WERI-Rb-1 (cell line): ENCODE measurements around the gene GDPD3.

ENCODE experiments used
- DNase-seq: peaks from one replicate; pipeline ENCODE4 v3.0.0-alpha.2; 2020
- H3K27ac ChIP-seq: fragments of 250-450 bp; sonication (Bioruptor Pico); 2 replicates; pipeline ENCODE4 v1.5.1; 2020; ENCODE audit warnings: mild to moderate bottlenecking, moderate library complexity
- H3K27me3 ChIP-seq: fragments of 250-450 bp; sonication (Bioruptor Pico); 2 replicates; pipeline ENCODE4 v1.5.1; 2021; ENCODE audit warnings: mild to moderate bottlenecking, low read depth, moderate library complexity; ENCODE audit not compliant: insufficient read depth, severe bottlenecking
- H3K36me3 ChIP-seq: fragments of 250-450 bp; sonication (Bioruptor Pico); 2 replicates; pipeline ENCODE4 v1.5.1; 2020; ENCODE audit warnings: mild to moderate bottlenecking, moderate library complexity
- H3K4me3 ChIP-seq: 2 replicates; pipeline ENCODE4 v1.5.1; 2011; ENCODE audit warnings: low read depth, mild to moderate bottlenecking, control low read depth, low read length
- H3K9me3 ChIP-seq: fragments of 250-450 bp; sonication (Bioruptor Pico); 2 replicates; pipeline ENCODE4 v1.5.1; 2021; ENCODE audit warnings: mild to moderate bottlenecking, moderate library complexity; ENCODE audit not compliant: severe bottlenecking
- CTCF ChIP-seq: IDR thresholded peaks from 2 replicates; pipeline ENCODE4 v1.5.1; 2011; ENCODE audit warnings: low read depth, mild to moderate bottlenecking, control low read depth, inconsistent platforms, low read length

GDPD3 gene

GRCh38 chr16:30083216-30084055, 29.9 kb downstream of the GDPD3 start:
- Histone ChIP-seq H3K27ac (no peak overlapping the region), H3K36me3 (peaks cover 65% of the 10 kb centered on the region), H3K9me3 (no peaks in the 10 kb centered on the region), H3K27me3 (no peaks in the 10 kb centered on the region), H3K4me3 (no peak overlapping the region)
- no peak for DNase-seq
- no peak for TF ChIP-seq CTCF

- H3K9me3 ChIP-seq: no peaks in the 10 kb centered on the region
- DNase-seq: no peak
- TF ChIP-seq CTCF: peak; percentile 57
- peaks cover 74% of the 10 kb centered on the region for H3K36me3 ChIP-seq
- H3K27me3 ChIP-seq: no peaks in the 10 kb centered on the region
- no peak overlapping the region for H3K27ac ChIP-seq
- no peak overlapping the region for H3K4me3 ChIP-seq
Observed at GRCh38 chr16:30082545-30083090, 30.7 kb downstream of the GDPD3 start.

- Histone ChIP-seq H3K36me3 (peaks cover 67% of the 10 kb centered on the region), H3K4me3 (no peak overlapping the region), H3K27ac (no peak overlapping the region), H3K9me3 (no peaks in the 10 kb centered on the region), H3K27me3 (no peaks in the 10 kb centered on the region)
- no peak for TF ChIP-seq CTCF
- no peak for DNase-seq
Observed at GRCh38 chr16:30079480-30079879, 33.9 kb downstream of the GDPD3 start.

GRCh38 chr16:30078744-30079143, 34.6 kb downstream of the GDPD3 start:
- DNase-seq: no peak
- Histone ChIP-seq H3K4me3 (no peak overlapping the region), H3K27ac (no peak overlapping the region), H3K27me3 (no peaks in the 10 kb centered on the region), H3K9me3 (no peaks in the 10 kb centered on the region), H3K36me3 (peaks cover 63% of the 10 kb centered on the region)
- TF ChIP-seq CTCF: no peak

- Histone ChIP-seq H3K36me3 (peaks cover 63% of the 10 kb centered on the region), H3K9me3 (no peaks in the 10 kb centered on the region), H3K27me3 (no peaks in the 10 kb centered on the region), H3K27ac (no peak overlapping the region), H3K4me3 (no peak overlapping the region)
- no peak for DNase-seq
- TF ChIP-seq CTCF: no peak
Observed at GRCh38 chr16:30077656-30078055, 35.7 kb downstream of the GDPD3 start.
